OCI-LY7 (cell line): Measurements from ENCODE around the gene YWHAQ. TPM values are rescaled to one million over a fixed set of nuclear protein-coding genes. Genes with fewer than 3 reads are reported as not detected.

Experiments used
- BruUV-seq: library from RNA; stranded (reverse); fragments of 400-500 nt; replicated peaks from 2 replicates; lab custom pipeline; 2021; lab: Mats Ljungman, UMichigan
- CTCF ChIA-PET: fragments of 300-600 bp; sonication (Branson Sonifier 250); formaldehyde crosslinking; loops from one replicate; lab custom pipeline; 2022; ENCODE audit warnings: antibody characterized with exemption; ENCODE audit not compliant: unreplicated experiment; lab: Charles Lee
- POLR2A ChIA-PET: fragments of 300-600 bp; sonication (Branson Sonifier 250); formaldehyde crosslinking; loops from one replicate; lab custom pipeline; 2022; ENCODE audit warnings: antibody characterized with exemption; lab: Charles Lee
- DNase-seq: peaks from one replicate; pipeline ENCODE4 v3.0.0-alpha.2; 2015; ENCODE audit warnings: low spot score
- H2AFZ ChIP-seq: fragments of 200-600 bp; sonication (generic), shearing (Covaris generic); 2 replicates; pipeline ENCODE4 v1.6.1; 2014; ENCODE audit warnings: mild to moderate bottlenecking, antibody characterized with exemption, low read length, moderate library complexity
- H3K27ac ChIP-seq: fragments of 200-600 bp; sonication (generic); 2 replicates; pipeline ENCODE4 v1.5.1; 2014; ENCODE audit warnings: mixed run types, low read depth, mild to moderate bottlenecking, moderate library complexity, low read length, inconsistent platforms; ENCODE audit not compliant: poor library complexity, severe bottlenecking
- H3K36me3 ChIP-seq: fragments of 200-600 bp; sonication (generic); 2 replicates; pipeline ENCODE4 v1.6.1; 2014; ENCODE audit warnings: mild to moderate bottlenecking, antibody characterized with exemption, low read length, moderate library complexity, mixed read lengths; ENCODE audit not compliant: insufficient read depth
- H3K4me1 ChIP-seq: fragments of 200-600 bp; sonication (generic); 2 replicates; pipeline ENCODE4 v1.5.1; 2014; ENCODE audit warnings: mild to moderate bottlenecking, low read length; ENCODE audit not compliant: insufficient read depth, poor library complexity, severe bottlenecking
- H3K4me2 ChIP-seq: fragments of 200-600 bp; sonication (generic); 2 replicates; pipeline ENCODE4 v1.6.1; 2014; ENCODE audit warnings: mild to moderate bottlenecking, low read length
- H3K4me3 ChIP-seq: fragments of 200-600 bp; sonication (generic); 2 replicates; pipeline ENCODE4 v1.5.1; 2014; ENCODE audit warnings: mild to moderate bottlenecking, low read depth, low read length; ENCODE audit not compliant: poor library complexity, severe bottlenecking
- H3K79me2 ChIP-seq: fragments of 200-600 bp; sonication (generic); 2 replicates; pipeline ENCODE4 v1.6.1; 2016; ENCODE audit warnings: low read depth, mild to moderate bottlenecking, low read length, moderate library complexity, mixed read lengths; ENCODE audit not compliant: insufficient read depth
- H3K9me2 ChIP-seq: fragments of 200-600 bp; sonication (generic); 2 replicates; pipeline ENCODE4 v1.6.1; 2016; ENCODE audit warnings: mild to moderate bottlenecking, low read length, mixed read lengths; ENCODE audit not compliant: insufficient read depth
- H3K9me3 ChIP-seq: fragments of 200-600 bp; sonication (generic); 2 replicates; pipeline ENCODE4 v1.6.1; 2014; ENCODE audit warnings: mild to moderate bottlenecking, mixed run types, low read length, mixed read lengths
- H4K20me1 ChIP-seq: fragments of 200-600 bp; sonication (generic); 2 replicates; pipeline ENCODE4 v1.6.1; 2014; ENCODE audit warnings: mild to moderate bottlenecking, antibody characterized with exemption, low read length, moderate library complexity, mixed read lengths; ENCODE audit not compliant: insufficient read depth
- EZH2phosphoT487 ChIP-seq: fragments of 200-600 bp; sonication (generic); IDR thresholded peaks from 2 replicates; pipeline ENCODE4 v1.6.1; 2018; ENCODE audit warnings: low read depth, borderline replicate concordance, mild to moderate bottlenecking, mixed run types, antibody characterized with exemption, low read length, moderate library complexity, mixed read lengths
- intact Hi-C: fragments of 100-400 bp; cut with micrococcal nuclease; formaldehyde crosslinking; loops from one replicate; pipeline ENCODE4 v1.10.0; 2022; ENCODE audit not compliant: unreplicated experiment
- total RNA-seq, 2 experiments: library from RNA; depleted of rRNA in 1 of 2; stranded (reverse); fragments of >200 nt in 1 of 2; shearing (Covaris generic) in 1 of 2; gene quantifications; 2 replicates each; pipeline ENCODE4 v1.2.3, GENCODE V29; 2014 to 2022
- TF ChIP-seq, protein P1 (sequence below): fragments of 200-600 bp; sonication (generic); conservative IDR thresholded peaks from 2 replicates; pipeline ENCODE4 v1.5.1; 2014; ENCODE audit warnings: mild to moderate bottlenecking, antibody characterized with exemption, low read length, moderate library complexity, mixed read lengths

YWHAQ gene
- total RNA-seq, 2 experiments from 2014 or later, result 181 to 252 TPM

GRCh38 chr2:9674891-9675414, 44.2 kb upstream of the YWHAQ start:
- Histone ChIP-seq H2AFZ (no peak overlapping the region), H4K20me1 (no peaks in the 10 kb centered on the region), H3K36me3 (no peaks in the 10 kb centered on the region), H3K27ac (no peak overlapping the region), H3K79me2 (no peaks in the 10 kb centered on the region), H3K4me1 (no peaks in the 10 kb centered on the region), H3K4me2 (no peak overlapping the region), H3K9me3 (no peaks in the 10 kb centered on the region), H3K9me2 (no peaks in the 10 kb centered on the region), H3K4me3 (no peak overlapping the region)
- no peak for DNase-seq
- POLR2A ChIA-PET, result interaction anchor here (0.6 kb wide), 1 partner anchor 86 kb away, joined by 3 read pairs; no protein-coding TSS in a partner anchor
- no TSS peak for BruUV-seq
- no peak for TF ChIP-seq EZH2phosphoT487
- TF ChIP-seq, protein P1, sequence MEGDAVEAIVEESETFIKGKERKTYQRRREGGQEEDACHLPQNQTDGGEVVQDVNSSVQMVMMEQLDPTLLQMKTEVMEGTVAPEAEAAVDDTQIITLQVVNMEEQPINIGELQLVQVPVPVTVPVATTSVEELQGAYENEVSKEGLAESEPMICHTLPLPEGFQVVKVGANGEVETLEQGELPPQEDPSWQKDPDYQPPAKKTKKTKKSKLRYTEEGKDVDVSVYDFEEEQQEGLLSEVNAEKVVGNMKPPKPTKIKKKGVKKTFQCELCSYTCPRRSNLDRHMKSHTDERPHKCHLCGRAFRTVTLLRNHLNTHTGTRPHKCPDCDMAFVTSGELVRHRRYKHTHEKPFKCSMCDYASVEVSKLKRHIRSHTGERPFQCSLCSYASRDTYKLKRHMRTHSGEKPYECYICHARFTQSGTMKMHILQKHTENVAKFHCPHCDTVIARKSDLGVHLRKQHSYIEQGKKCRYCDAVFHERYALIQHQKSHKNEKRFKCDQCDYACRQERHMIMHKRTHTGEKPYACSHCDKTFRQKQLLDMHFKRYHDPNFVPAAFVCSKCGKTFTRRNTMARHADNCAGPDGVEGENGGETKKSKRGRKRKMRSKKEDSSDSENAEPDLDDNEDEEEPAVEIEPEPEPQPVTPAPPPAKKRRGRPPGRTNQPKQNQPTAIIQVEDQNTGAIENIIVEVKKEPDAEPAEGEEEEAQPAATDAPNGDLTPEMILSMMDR, result no peak
- CTCF ChIA-PET, result no interaction called here
- intact Hi-C loops, result no loop called here

DNA sequence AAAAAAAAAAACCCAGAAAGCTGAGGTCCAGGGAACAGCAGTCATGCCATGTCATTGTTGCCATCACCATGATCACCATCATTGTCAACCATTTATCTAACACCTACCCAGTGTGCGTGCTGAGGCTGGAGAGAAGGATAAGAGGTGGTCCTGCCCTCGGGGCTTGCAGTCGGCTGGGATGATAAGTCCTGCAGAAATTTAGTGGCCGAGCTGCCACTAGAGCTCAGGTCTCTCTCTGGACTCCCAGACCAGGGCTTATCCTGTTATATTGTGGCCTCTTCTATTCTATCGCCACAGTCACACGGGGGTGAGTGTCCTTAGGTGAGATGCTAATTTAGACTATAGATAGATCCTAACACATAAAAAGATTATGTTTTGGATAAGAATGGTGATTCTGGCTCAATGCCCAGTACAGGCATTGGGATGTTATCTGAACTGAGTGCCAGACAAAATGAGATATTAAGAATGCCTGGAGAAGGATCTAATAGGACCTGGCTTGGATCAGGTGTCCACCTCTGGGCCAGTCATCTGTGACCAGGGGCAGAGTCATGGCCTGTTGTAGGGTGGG, 43.2 kb upstream of the YWHAQ start:
- Histone ChIP-seq H3K36me3 (no peaks in the 10 kb centered on the region), H3K79me2 (no peaks in the 10 kb centered on the region), H3K9me3 (no peaks in the 10 kb centered on the region), H4K20me1 (no peaks in the 10 kb centered on the region), H3K9me2 (no peaks in the 10 kb centered on the region), H3K4me1 (no peaks in the 10 kb centered on the region), H3K4me2 (no peak overlapping the region), H3K27ac (no peak overlapping the region), H2AFZ (no peak overlapping the region), H3K4me3 (no peak overlapping the region)
- TF ChIP-seq, protein P1, result no peak
- TF ChIP-seq EZH2phosphoT487, result no peak
- intact Hi-C loops, result no loop called here
- no TSS peak for BruUV-seq
- POLR2A ChIA-PET, result no interaction called here
- no peak for DNase-seq
- CTCF ChIA-PET, result no interaction called here

GRCh38 chr2:9668687-9669345, 38.0 kb upstream of the YWHAQ start:
- ChIA-PET POLR2A (interaction anchor here (0.7 kb wide), 1 partner anchor 401 kb away, joined by 5 read pairs; no protein-coding TSS in a partner anchor), CTCF (no interaction called here)
- H3K79me2 ChIP-seq, result no peaks in the 10 kb centered on the region
- no peaks in the 10 kb centered on the region for H3K4me1 ChIP-seq
- no peaks in the 10 kb centered on the region for H4K20me1 ChIP-seq
- no peak overlapping the region for H3K4me2 ChIP-seq
- intact Hi-C loops, result no loop called here
- H3K4me3 ChIP-seq, result no peak overlapping the region
- BruUV-seq, result no TSS peak
- no peaks in the 10 kb centered on the region for H3K9me3 ChIP-seq
- no peak overlapping the region for H3K27ac ChIP-seq
- no peak overlapping the region for H2AFZ ChIP-seq
- TF ChIP-seq EZH2phosphoT487, result no peak
- TF ChIP-seq, protein P1, result no peak
- H3K36me3 ChIP-seq, result no peaks in the 10 kb centered on the region
- DNase-seq, result no peak
- no peaks in the 10 kb centered on the region for H3K9me2 ChIP-seq
